NOMO-1 treated with DMSO at 0.1 percent for 48 hours (cell line): ENCODE results near the gene WWTR1.

Experiments
- DNase-seq: peaks from one replicate; lab custom pipeline; 2025; ENCODE audit not compliant: unreplicated experiment; lab: John Stamatoyannopoulos, UW

WWTR1 gene

DNA sequence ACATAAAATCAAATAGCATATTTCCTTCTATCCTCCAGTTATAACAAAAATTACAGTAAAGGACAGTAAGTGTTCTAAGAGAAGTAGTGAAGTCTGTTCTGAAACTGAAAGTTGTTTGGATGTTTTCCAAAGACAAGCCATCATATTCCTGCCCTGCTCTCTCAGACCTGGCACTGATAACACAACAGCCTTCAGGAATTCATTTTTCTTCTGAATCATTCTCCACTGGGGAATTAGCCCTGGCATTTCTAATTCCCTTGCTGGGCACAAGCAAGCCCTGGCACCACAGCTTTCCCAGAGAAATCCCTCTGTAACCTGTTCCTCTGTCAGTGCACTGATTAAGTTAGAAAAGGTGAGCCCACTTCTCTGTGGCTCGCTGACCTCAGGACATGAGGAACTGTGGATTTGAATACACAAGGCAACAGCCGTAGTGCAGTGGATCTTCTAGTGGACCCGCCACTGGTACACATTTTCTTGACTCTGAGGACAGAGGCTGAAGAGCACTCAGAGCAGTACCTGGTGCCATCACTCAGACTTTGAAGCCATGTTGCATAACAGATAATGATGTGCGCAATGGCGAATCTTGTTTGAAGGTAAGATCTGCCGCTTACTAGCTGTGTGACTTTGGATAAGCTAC is 61.6 kb downstream of the WWTR1 start:
- DNase-seq = no peak

DNA sequence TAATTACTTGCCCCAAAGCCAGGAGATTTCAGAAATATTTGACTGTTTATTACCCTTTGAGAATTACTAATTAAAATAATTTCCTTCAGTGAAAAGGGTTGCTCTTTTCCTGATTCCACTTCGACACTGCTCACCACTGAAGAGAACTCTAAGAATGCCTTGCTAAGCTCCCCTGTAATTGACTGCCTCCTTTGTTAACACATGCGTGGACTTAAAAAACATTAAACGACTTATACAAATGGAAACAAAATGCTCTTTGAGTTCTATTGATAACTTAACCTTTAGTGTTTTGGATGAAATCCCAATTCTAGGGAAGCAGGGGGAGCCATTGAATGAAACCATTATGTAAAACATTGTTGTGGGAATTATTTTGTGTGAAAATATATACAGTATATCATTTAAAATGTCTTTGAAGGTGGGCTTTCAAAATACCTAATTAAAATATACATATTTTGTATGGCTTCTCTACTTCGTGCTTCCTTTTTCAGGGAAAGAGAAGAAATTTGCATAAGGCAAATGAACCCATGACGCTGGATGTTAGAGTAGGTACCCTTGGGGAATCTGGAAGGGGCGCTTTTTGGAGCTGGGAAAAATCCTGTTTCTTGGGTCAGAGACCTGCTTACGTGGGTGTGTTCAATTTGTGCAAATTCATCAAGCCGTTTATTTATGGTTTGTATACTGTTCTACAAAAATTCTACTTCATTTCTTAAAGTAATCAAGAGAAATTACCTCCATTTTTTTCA is 64.2 kb downstream of the WWTR1 start:
- no peak for DNase-seq

DNA sequence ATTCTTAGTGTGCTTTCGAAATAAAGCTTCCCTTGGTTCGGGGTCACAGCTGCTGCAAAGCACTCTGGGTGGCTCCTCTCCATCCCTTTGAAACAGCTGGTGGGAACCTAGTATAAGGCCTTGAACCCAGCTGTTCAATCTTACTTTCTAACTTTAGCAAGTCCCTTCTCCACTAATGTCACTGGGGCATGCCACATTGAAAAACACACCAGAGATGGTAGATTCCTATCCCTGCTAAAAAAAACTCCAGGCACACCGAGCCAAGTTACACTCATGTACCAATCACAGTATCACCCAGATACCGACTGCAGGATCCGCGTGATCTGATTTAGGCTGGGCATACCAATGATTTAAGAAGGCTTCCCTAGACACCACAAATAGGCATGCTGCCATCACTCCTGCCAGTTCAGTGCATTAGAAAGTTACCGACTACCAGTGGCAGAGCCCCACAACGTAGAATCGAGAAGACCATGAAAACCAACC is 65.0 kb downstream of the WWTR1 start:
- DNase-seq = no peak

DNA sequence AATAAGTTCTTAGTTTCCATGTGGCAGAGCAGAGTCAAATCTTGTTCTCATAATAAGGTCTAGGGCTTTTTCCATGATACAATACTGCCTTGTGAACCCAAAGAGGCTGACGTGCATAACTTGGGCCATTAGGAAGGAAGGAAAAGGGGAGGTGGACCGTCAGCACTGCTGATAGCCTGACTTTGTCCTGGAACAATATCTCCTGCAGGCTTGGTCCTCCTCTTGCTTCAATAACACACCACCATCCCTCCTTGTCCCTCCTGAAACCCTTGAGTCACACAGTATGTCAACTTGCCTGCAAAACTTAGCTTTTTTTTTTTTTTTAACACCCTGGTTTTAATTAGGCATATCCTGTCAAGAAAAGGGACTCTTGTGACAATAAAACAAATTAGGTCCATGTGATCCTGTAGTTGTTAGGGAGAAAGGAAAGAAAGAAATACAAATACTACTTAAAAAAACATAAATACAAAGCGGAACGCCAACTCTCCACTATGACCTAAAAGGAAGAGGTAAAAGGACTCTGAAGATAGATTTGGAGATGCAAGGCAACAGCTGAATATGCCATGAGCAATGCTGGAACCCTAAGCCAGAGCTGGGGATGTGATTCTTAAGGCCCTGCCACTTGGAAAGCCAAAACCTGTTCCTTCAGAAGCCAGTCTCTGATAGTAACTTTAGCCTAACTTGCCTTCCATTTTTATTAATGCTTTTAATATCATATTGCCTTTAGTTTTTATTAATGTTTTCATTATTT is 67.0 kb downstream of the WWTR1 start:
- no peak for DNase-seq

DNA sequence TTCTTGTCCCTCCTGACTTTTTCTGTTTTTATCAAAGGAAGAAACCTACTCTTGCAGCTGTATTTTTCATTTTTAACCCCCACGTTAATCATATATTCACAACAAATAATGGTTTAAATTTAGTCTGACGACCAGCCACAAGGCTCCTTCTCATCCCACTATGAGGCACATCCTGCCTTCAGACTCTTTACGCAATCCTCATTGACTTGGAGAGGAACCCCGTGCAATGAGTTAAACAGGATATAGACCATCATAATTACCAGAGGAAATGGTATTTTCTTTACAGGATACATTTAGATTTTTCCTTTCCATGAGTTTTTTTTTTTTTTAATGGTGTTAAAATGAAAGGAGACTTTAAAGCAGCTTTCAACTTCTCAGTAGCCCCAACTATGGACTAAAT is 68.5 kb downstream of the WWTR1 start:
- peak; percentile 13 for DNase-seq

DNA sequence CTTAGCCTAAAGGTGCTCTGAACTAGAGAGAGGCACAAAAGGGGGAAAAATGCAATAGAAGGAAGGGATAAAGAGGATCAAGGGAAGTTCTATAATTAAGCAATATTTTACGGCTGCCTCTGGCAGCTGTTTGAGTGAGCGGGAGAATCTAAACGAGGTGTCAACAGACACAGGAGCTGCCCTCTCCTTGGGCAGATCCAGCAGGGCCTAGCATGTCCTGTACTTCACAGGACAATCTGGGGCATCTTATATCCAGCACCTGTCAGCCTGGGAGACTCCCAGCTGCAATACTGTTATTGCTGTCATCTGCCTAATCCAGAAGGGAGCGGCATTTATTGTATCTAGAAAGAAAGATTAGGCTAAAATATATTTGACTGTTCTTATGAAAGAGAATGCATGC is 68.9 kb downstream of the WWTR1 start:
- DNase-seq = no peak

DNA sequence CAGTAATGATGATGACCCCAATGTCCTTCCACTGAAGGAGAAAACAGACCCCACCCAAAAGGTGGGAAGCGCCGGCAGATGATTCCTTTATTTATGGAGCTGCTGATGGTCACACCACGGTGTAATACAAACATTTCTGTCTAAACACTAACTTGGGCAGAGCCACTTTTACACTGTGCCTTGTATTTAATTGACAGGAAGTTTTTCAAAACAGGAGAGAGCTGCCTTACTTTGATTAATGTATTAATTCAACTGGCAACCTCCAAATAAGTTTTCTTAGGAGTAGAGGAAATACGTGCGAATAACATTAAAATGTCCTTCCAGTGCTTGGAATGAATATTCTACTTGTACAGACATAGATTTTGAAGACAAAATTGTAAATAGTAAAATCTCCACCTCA is 70.4 kb downstream of the WWTR1 start:
- DNase-seq = no peak

DNA sequence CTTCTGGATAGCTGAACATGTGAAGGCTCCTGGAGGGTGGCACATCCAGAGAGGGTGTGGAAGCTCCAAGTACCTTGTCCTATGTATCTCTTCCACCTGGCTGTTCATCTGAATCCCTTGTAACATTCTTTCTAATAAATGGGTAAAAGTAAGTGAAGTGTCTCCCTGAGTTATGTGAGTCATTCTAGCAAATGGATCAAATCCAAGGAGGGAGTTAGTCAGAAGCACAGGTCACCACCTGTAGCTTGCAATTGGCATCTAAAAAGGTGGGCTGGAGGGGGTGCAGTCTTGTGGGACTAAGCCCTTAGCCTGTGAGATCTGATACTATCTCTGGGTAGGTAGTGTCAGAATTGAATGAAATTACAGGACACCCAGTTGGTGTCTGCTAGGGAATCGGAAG is 71.0 kb downstream of the WWTR1 start:
- DNase-seq = no peak

DNA sequence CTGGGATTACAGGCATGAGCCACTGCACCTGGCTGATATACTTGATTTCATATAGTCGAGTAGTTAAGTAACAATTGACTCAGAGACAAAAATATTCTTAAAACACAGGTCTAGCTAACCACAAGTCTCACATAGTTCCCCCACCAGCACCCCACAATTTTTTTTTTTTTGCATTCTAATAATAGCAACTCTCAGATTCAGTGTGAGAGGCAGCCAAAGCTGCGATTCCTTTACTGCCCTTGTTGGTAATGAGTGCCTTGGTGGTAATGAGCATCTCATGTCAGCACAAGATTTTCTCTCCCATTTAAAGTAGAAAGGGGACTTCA is 72.5 kb downstream of the WWTR1 start:
- no peak for DNase-seq

DNA sequence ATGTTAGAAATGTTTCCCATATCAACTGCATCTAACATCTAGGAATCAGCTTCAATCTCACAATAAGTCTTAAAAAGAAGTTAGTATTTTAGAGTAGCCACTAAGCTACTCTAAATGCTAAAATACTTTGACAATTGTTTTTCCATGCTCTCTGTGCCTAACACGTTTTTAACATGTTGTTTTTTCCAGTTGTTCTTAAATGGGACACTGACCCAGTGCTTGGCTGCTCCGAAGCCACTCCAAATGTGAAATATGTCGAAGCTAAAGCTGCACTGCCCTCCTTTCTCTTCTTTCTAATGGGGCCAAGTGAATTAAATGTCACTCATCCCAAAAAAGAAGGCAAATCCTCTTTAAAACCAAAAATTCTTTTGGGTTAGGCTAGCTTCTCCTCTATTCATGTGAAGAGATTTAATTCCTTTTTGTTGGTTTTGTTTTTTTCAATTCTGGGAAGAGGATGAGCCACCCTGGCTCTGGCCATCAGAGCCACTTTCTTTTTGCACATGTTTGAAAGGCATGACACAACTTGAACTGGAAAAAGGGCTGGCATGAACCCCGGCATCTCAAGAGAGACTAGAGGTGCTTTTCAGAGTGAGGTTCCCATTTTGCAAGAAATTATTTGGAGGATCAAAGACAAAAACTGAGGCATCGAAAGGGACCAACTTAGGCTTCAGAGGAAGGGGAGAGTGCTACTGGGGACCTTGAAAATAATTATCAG is 73.7 kb downstream of the WWTR1 start:
- no peak for DNase-seq

DNA sequence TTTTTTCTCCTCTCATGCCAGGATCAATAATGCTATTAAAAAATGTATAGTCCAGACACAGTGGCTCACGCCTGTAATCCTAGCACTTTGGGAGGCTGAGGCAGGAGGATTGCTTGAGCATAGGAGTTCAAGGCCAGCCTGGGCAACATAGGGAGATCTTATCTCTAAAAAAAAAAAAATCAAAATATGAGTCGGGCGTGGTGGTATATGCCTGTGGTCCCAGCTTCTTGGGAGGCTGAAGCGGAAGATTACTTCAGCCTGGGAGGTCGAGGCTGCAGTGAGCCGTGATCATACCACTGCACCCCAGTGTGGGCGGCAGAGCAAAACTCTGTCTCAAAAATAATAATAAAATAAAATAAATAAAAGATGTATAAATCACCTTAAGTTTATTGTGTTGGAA is 75.4 kb downstream of the WWTR1 start:
- DNase-seq = no peak

DNA sequence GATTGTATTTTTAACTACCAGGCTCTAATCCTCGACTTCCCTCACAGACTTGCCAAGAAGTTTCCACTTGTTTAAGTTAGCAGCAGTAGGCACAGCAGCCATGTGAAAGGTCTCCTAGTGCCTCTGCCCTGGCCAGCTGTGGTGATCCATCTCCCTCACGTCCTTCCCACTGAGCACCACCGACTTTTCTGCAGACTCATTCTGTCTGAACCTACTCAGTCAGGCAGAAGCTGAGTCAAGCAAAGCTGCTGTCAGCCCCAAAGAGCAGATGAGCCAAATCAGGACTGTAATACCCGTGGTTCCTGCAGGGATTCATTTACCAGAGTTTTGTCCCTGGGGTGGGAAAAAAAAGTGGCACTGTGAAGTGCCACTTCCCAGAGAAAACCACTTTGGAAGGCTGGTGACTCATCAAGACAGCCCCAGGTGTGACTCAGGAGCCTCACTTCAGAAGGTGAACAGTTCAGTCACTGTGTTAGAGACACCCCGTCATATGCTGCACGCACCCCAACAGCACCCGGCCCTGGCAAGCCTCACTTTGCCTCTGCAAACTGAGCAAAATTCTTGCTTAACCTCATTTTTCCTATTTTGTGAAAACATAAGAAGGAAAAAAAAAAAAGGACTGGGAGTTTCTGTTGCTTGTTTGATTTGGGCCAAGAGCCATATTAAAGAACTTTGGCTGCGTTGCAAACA is 76.0 kb downstream of the WWTR1 start:
- DNase-seq = no peak

DNA sequence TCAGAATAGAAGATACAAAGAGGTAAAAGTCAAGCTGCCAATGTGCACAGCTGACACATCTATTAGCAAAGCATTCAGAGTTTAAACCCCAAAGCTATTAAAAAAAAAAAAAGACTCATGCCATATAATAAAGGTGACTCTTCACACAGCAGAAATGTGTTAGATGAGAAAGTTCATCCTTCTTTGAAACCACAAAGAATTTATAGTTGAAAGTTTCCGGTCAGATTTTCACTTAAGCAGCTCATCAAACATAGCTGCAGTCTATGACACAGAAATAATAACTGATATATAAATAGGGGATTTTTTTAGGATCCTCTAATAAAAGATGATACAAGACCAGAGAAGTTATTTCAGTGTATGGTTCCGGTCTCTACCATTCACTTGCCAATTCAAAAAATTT is 76.6 kb downstream of the WWTR1 start:
- no peak for DNase-seq

DNA sequence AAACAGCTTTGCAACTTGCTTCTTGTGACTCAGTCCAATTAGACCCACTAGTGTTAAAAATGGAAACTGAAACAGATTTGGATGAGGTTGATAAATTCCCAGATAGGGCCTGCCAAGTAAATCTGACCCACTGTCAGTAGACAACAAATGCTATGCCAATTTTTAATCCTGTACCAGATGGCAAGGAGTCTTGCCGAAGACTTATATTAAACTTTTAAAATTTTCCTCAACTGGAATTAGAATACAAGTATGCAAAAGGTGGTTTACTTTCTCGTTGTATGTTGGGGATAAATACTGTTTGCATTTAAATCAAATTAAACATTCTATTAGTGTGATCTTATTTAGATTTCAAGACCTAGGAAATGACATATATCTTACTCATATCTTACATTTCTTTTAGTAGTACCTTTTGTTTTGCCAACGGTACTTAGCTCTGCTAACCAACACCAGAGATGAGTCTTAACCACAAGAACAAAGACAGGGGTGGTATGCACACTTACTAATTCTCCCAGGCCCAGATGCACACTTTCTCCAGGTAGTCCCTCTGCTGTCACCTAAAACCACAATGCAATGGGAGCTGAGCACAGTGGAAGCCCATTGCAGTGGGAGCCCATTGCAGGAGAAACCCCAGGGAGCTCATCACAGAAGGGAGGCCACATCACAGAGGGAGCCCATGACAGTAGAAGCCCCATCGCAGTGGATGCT is 77.8 kb downstream of the WWTR1 start:
- DNase-seq = no peak

DNA sequence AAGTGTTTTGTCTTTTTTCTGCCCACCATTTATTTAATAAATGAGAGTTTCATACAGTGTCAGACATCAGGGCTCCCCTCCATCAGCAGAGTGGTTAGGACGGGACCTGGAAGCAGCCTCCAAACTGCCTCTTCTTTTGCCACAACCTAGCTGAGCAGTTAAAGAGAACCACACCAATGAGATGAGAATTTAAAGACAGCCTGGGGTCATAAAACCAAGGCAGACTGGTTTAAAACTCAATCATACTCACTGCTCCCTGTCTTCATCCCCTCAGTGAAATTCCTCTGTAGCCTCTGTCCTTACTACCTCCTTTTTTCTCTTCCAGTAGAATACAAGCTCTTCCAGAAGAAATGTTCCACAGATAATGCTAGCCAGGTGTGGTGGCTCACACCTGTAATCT is 78.7 kb downstream of the WWTR1 start:
- DNase-seq = no peak

DNA sequence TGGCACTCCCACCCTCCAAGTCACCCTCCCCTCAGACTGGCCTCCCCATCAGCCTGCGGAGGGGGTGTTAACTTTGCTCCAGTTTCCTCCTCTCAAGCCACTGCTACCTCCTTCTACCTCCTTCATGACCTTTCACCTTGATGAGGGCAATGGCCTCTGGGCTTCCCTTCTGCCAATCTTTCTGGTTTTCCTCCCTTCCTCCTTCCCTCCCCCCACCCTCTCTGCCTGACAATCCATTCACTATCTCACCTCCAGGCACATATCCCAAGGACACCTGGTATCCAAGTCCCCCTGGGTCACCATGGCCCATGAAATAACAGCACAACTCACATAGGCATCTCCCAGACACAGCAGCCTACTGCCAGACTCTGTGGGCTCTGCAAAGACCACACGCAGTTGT is 80.0 kb downstream of the WWTR1 start:
- DNase-seq = no peak

DNA sequence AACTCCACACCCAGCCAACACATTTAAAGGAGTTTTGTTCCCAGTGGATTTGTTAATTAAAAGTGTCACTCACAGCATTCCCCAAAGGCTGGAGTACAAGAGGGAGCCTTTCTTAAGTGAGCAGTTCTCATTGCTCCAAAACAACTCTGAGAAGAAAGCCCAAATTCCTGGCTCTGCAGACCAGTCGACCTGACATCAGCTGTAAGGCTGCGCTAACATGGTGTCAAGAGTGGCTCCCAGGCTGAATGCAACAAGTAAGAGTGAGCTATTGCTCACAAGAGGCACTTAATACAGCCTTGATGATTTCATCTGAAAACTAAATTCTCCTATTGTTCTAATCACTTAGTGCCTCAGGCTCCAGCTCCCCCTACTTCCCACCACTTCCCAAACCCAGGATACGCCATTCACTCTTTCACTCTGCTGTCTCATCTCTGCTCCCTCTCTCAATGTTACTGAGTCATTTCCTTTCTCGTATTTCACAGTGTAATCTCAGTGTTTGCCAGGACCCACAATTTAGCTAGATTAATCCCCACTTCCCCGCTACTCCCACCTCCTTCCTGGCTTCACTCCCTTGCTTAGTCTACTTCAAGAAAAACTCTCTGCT is 81.8 kb downstream of the WWTR1 start:
- DNase-seq = no peak

DNA sequence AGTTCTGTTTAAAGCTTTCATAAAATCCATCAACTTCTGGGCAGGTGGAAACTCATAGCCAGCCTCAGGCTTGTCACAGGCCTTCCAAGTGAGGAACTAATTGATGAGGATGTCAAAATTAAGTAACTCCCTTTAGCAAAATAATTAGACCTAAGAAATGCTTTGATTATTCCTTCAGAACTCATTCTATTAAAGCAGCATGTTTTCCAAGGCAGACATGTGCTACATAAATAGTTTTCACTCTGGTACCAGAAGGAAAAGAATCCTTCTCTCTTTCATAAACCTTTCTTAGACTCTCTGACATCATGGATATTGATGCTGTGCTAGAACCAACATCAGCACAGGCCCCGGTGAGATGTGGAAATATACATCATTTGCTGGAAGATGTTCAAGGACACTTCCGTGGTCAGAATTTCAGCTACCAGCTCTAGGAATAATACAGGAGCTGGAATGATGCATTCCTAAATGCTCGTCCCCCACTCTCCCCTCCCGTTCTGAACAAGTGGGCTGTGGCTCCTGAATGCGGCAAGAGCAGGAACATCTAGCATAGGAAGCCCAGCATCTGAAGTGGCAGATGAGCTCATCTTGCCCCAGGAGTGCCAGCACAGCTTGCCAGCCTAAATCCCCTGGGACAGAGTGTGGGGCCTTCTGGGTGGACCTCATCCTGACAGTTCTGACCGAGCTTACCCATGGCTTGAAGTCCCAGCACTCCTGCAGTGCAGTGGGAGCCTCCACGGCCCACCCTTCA is 82.4 kb downstream of the WWTR1 start:
- no peak for DNase-seq

DNA sequence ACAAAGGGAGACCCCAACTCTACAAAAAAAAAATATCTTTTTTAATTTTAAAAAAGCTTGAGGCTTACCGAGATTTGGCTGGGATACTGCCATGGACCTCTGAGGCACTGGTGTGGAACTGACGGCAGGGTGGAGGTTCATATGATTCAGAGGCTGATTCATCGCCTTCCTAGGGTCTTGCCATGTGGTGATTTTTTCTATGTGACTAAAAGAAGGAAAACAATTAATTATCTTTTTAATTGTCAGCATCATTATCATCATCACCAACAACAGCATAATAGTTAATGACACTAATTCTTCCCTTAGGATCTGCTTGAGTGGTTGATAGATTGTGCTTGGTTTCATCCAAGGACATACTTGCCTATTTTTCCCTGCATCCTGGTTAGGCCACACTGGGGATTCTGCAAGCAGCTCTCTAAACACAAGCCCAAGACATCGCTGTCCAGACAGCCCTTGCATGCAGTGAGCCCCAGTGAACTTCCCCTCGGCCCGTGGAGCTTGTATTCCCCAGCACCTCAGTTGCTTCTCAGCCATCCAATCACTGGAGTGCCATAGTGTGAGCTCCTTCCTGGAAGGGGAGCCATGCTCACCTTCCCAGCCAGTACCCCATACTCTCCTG is 84.9 kb downstream of the WWTR1 start:
- no peak for DNase-seq
